H1 (cell line): Measurements from ENCODE around the gene GSTO1. TPM values are rescaled to one million over a fixed set of nuclear protein-coding genes. Genes with fewer than 3 reads are reported as not detected.

Experiments
- E2F6 ChIP-seq: IDR thresholded peaks from 2 replicates; pipeline ENCODE4 v1.6.1; 2012; ENCODE audit warnings: inconsistent platforms
- GABPA ChIP-seq: IDR thresholded peaks from 2 replicates; pipeline ENCODE4 v1.6.1; 2011; ENCODE audit warnings: mild to moderate bottlenecking, low read length, moderate library complexity, borderline replicate concordance; ENCODE audit not compliant: insufficient read depth
- GTF2F1 ChIP-seq: IDR thresholded peaks from 2 replicates; pipeline ENCODE4 v1.6.1; 2012; ENCODE audit warnings: low read depth, low read length, improper control_type of control experiment, borderline replicate concordance
- JUN ChIP-seq: IDR thresholded peaks from 2 replicates; pipeline ENCODE4 v1.6.1; 2011; ENCODE audit warnings: low read depth, mild to moderate bottlenecking, improper control_type of control experiment, low read length
- KDM4A ChIP-seq: IDR thresholded peaks from one replicate; pipeline ENCODE4 v1.7.1; 2012; ENCODE audit warnings: low read depth, mild to moderate bottlenecking, moderate library complexity, low read length, inconsistent platforms; ENCODE audit not compliant: severe bottlenecking
- KDM5A ChIP-seq: fragments of 200-600 bp; IDR thresholded peaks from 2 replicates; pipeline ENCODE4 v1.7.1; 2012; ENCODE audit warnings: mild to moderate bottlenecking, low read length, inconsistent platforms, mixed read lengths
- MAFK ChIP-seq: IDR thresholded peaks from 2 replicates; pipeline ENCODE4 v1.6.1; 2012; ENCODE audit warnings: low read depth, mild to moderate bottlenecking, improper control_type of control experiment, low read length
- MAX ChIP-seq: IDR thresholded peaks from 2 replicates; pipeline ENCODE4 v1.6.1; 2012; ENCODE audit warnings: inconsistent platforms
- NANOG ChIP-seq: IDR thresholded peaks from 2 replicates; pipeline ENCODE4 v1.6.1; 2011; ENCODE audit warnings: low read length, low read depth, mild to moderate bottlenecking, inconsistent platforms; ENCODE audit not compliant: insufficient read depth, poor library complexity, severe bottlenecking
- POLR2A ChIP-seq, 2 experiments: IDR thresholded peaks; 1 replicate in 1 of 2; 2 replicates in 1 of 2; pipeline ENCODE4 v1.6.1; 2011; ENCODE audit warnings: low read depth in 2 of 2, low read length in 2 of 2, mild to moderate bottlenecking in 2 of 2; ENCODE audit errors: control extremely low read depth in 1 of 2
- RAD21 ChIP-seq, 2 experiments: IDR thresholded peaks in 1 of 2; conservative IDR thresholded peaks in 1 of 2; 2 replicates each; pipeline ENCODE4 v1.6.1; 2011; ENCODE audit warnings: low read depth in 2 of 2, low read length in 2 of 2, improper control_type of control experiment in 1 of 2, inconsistent platforms in 1 of 2, mild to moderate bottlenecking in 1 of 2, moderate library complexity in 1 of 2
- RBBP5 ChIP-seq: IDR thresholded peaks from 2 replicates; pipeline ENCODE4 v1.7.1; 2012; ENCODE audit warnings: low read depth, mild to moderate bottlenecking, inconsistent platforms, low read length, moderate library complexity, borderline replicate concordance
- SP1 ChIP-seq: IDR thresholded peaks from 2 replicates; pipeline ENCODE4 v1.6.1; 2011; ENCODE audit warnings: low read depth, low read length
- SP2 ChIP-seq: IDR thresholded peaks from 2 replicates; pipeline ENCODE4 v1.6.1; 2012; ENCODE audit warnings: mild to moderate bottlenecking, low read length, inconsistent platforms
- SP4 ChIP-seq: IDR thresholded peaks from 2 replicates; pipeline ENCODE4 v1.6.1; 2012; ENCODE audit warnings: low read length, inconsistent platforms
- SRF ChIP-seq: IDR thresholded peaks from 2 replicates; pipeline ENCODE4 v1.6.1; 2011; ENCODE audit warnings: mild to moderate bottlenecking, low read depth, low read length, moderate library complexity
- SUZ12 ChIP-seq: fragments of 200-600 bp; sonication (generic); IDR thresholded peaks from 2 replicates; pipeline ENCODE4 v1.6.1; 2012; ENCODE audit warnings: mild to moderate bottlenecking, inconsistent platforms, low read length, moderate library complexity, mixed read lengths
- TAF1 ChIP-seq: IDR thresholded peaks from 2 replicates; pipeline ENCODE4 v1.6.1; 2011; ENCODE audit warnings: mild to moderate bottlenecking, low read depth, low read length
- ZNF274 ChIP-seq: IDR thresholded peaks from 2 replicates; pipeline ENCODE4 v1.7.0; 2012; ENCODE audit warnings: low read length, borderline replicate concordance; ENCODE audit errors: extremely low read depth
- polyA plus RNA-seq, 7 experiments: library from polyadenylated mRNA; depleted of rRNA in 3 of 7; stranded (reverse) in 5 of 7; unstranded in 2 of 7; fragments of >200 nt in 5 of 7; fragments of 200-250 nt in 2 of 7; gene quantifications; 1 replicate in 5 of 7; 2 replicates in 1 of 7; 4 replicates in 1 of 7; pipeline versions ENCODE4 v1.2.1 to v1.2.3, GENCODE V29; 2011 to 2013; ENCODE audit warnings: missing spikeins in 2 of 7, mixed read lengths in 2 of 7
- total RNA-seq: library from RNA; stranded (reverse); fragmentation: NEBNext Ultra II Directional; extraction: Animal tissue kit (Norgen Biotek cat#: 25700); gene quantifications from 2 replicates; pipeline ENCODE4 v1.2.1, GENCODE V29; 2021
- TF ChIP-seq, protein P1 (sequence below): IDR thresholded peaks from 2 replicates; pipeline ENCODE4 v1.6.1; 2012; ENCODE audit warnings: low read length, inconsistent platforms

The GSTO1 gene
- total and polyA plus RNA-seq, 2 of the 8 experiments (the other 6 are each of a cell fraction or from before 2014, with no cell fraction given): 22.4 to 32.5 TPM

- 0 out of 2 replicates have a peak, but pooled peaks have one; percentile 16 for TF ChIP-seq SP2
- peak; percentile 10; the same call in 1 of the 2 replicates for TF ChIP-seq E2F6
- peak; percentile 91 for TF ChIP-seq SP1
- TF ChIP-seq, protein P1, sequence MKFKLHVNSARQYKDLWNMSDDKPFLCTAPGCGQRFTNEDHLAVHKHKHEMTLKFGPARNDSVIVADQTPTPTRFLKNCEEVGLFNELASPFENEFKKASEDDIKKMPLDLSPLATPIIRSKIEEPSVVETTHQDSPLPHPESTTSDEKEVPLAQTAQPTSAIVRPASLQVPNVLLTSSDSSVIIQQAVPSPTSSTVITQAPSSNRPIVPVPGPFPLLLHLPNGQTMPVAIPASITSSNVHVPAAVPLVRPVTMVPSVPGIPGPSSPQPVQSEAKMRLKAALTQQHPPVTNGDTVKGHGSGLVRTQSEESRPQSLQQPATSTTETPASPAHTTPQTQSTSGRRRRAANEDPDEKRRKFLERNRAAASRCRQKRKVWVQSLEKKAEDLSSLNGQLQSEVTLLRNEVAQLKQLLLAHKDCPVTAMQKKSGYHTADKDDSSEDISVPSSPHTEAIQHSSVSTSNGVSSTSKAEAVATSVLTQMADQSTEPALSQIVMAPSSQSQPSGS: peak; percentile 21; the same call in 1 of the 2 replicates
- peak; percentile 89 to 97 for TF ChIP-seq POLR2A (IDR thresholded peaks at IDR 0.05; ENCODE audit: control extremely low read depth in 1 of 2, low read depth in 2 of 2, low read length in 2 of 2)
- peak; percentile 58 for TF ChIP-seq KDM4A
- no peak for TF ChIP-seq RAD21 (IDR thresholded peaks at IDR 0.05 in 1 of 2, conservative IDR thresholded peaks at IDR 0.05 in 1 of 2; ENCODE audit: low read depth in 2 of 2, low read length in 2 of 2)
- peak; percentile 96 for TF ChIP-seq TAF1
- 0 out of 2 replicates have a peak, but pooled peaks have one; percentile 6 for TF ChIP-seq MAX
- TF ChIP-seq SUZ12: no peak
- TF ChIP-seq GTF2F1: no peak
- no peak for TF ChIP-seq SRF
- no peak for TF ChIP-seq NANOG
- peak; percentile 59; the same call in 1 of the 2 replicates for TF ChIP-seq GABPA
- TF ChIP-seq SP4: peak; percentile 77
- no peak for TF ChIP-seq JUN
- peak; percentile 75 for TF ChIP-seq KDM5A
- no peak for TF ChIP-seq ZNF274
- TF ChIP-seq RBBP5: peak; percentile 84; the same call in 1 of the 2 replicates
- no peak for TF ChIP-seq MAFK
Measured at GRCh38 chr10:104268713-104269645, 14.3 kb downstream of the GSTO1 start, which contains the start of gene GSTO2 (continued).
